C4-2B (cell line): ENCODE measurements around the gene SOX18.

Experiments
- ZFX ChIP-seq: fragments of 450-650 bp; IDR thresholded peaks from 2 replicates; pipeline ENCODE4 v1.6.1; 2017
- TF ChIP-seq, protein P1 (sequence below): fragments of 450-650 bp; conservative IDR thresholded peaks from 2 replicates; pipeline ENCODE4 v1.5.1; 2017; ENCODE audit warnings: mild to moderate bottlenecking

GRCh38 chr20:64056889-64057627, 7.6 kb upstream of the SOX18 start:
- TF ChIP-seq, protein P1, sequence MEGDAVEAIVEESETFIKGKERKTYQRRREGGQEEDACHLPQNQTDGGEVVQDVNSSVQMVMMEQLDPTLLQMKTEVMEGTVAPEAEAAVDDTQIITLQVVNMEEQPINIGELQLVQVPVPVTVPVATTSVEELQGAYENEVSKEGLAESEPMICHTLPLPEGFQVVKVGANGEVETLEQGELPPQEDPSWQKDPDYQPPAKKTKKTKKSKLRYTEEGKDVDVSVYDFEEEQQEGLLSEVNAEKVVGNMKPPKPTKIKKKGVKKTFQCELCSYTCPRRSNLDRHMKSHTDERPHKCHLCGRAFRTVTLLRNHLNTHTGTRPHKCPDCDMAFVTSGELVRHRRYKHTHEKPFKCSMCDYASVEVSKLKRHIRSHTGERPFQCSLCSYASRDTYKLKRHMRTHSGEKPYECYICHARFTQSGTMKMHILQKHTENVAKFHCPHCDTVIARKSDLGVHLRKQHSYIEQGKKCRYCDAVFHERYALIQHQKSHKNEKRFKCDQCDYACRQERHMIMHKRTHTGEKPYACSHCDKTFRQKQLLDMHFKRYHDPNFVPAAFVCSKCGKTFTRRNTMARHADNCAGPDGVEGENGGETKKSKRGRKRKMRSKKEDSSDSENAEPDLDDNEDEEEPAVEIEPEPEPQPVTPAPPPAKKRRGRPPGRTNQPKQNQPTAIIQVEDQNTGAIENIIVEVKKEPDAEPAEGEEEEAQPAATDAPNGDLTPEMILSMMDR: no peak
- TF ChIP-seq ZFX: no peak
